ENCODE measurements around the gene NR2C2.
"Not testable (repeated sequence)": the region's sequence is repeated elsewhere in the genome, so short reads cannot be mapped to it uniquely, and the experiment has no call there.

The NR2C2 gene

DNA sequence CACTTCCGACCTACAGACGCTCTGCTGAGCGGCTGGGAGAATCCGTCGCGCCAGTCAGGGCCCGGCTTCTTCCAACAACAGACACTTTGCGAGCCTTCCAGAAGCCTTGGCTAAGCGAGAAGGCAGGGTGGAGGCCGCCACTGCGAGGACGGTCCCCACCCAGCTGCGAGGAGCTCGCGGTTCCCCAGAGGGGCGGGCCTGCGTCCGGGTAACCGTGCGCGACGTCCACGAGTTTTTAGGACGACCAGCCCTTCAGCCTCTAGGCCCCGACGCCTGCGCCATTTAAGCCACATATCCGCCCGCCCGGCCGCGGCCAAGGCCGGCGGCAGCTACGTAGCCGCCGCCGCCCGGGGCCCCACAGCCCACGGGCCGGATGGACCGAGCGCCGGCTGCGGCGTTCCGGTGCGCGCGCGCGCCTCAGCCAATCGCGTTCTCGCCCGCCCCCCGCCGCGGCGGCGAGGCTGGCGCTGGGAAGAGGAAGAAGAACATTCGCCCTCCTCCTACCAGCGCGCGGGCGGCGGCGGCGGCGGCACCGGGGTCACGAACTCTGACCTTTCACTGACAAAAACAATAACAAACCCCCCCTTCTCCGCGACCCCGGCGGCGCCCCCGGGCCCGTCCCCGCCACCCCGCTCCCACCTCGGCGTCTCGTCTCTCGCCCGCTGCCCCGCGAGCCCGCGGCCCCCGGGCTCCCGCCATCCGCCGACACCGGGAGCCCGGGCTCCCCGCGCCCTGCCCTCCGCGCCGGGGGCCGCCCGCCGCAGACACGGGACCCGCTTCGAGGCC is at the start of gene NR2C2:
NR2C2 (plus strand) TSS at position 484 of the 786 bp plus-strand sequence. CDS start 56,332 bp downstream, outside the sequence.
- no peak for FAIRE-seq

DNA sequence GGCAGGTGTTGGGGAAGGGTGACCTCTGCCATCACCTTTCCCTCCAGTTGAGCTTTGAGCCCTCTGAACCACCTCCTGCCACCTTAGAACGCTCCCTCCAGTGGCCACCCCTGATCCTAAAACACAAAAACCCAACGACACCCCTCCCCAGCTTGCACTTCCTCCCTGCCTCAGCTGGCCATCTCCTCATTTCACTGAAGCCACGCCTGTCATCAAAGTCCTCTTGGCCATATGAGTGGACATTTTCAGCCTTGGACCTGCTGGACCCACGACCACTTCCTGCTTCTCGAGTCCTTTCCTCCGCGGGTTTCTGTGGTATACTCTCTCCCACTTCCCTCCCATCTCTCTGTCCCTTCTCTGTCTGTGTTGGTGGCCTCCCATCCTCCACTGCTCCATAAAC is 48.5 kb upstream of the NR2C2 start:
- FAIRE-seq: no peak

DNA sequence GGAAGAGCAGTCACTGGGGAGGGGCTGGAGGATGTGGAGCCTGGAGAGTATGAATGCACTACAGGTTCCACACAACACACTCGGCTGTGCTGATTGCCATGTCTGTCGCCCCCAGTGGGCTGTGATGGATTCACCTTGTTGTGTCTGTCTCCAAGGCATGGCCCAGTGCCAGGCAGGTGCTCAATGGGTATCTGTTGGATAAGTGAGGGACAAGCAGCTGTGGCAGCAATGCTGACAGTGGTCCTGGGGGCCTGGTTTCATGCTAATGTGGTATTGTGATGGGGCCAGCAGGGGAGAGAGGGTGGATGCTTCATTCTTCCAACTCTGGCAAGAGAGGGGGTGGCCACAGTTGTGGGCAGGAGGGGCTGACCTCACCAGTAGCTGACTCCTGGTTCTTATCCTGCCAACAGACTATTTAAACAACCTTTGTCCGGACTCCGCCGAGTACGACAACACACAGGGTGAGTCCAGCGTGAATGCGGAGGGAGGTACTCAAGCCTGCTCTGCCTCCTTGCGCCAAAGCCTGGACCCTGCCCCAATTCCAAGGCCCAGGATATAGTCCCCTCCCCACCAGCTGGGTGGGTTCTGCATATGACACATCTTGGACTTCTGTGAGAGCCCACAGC is 47.3 kb upstream of the NR2C2 start:
- no peak for FAIRE-seq

GRCh38 chr3:14900881-14901873 is 46.2 kb upstream of the NR2C2 start:
- FAIRE-seq: no peak

DNA sequence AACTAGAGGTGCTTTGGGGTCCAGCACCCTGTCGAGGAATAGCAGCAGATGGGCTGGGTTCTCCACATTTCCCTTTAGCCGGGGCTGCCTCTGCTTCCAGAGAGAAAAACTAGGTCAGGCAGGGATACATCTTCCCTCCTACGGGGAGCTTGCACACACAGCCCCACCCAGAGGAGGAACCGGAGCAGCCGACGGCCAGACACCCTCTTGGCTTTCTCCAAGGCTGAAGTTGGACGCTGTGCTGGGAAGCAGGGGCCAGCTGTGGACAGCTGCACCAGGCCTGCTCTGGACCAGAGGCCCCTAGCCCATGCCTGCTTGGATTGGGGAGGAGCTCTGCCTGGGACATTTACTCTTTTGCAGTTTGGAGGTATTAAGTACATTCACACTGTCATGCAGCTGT is 44.7 kb upstream of the NR2C2 start:
- FAIRE-seq: no peak

- FAIRE-seq: not testable (repeated sequence)
Measured at GRCh38 chr3:14903501-14903900, 43.9 kb upstream of the NR2C2 start.

DNA sequence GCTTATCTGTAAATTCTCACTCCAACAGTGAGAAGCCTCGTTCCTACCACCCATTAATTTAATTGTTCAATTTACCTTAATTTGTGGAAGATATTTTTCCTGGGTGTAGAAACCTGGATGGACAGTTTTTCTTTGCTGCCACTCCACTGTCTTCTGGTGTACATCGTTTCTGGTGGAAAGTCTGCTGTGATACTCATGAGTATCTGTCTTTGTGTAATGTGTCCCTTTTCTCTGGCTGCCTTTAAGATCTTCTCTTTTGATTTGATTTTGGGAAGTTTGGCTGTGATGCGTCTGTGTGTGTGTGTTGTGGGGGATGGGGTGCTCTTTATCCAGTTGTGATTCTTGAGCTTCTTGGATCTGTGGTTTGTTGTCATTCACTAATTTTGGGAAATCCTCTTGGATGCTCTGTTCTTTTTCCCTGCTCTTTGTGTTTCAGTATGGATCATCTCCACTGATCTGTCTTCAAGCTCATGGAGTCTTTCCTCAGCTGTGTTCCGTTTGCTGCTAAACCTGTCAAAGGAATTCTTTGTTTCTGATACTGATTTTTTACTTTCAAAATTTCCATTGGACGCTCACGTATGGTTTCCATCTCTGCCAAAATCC is 42.2 kb upstream of the NR2C2 start:
- no peak for FAIRE-seq

- FAIRE-seq: no peak
Measured at GRCh38 chr3:14906355-14906971, 40.9 kb upstream of the NR2C2 start.

DNA sequence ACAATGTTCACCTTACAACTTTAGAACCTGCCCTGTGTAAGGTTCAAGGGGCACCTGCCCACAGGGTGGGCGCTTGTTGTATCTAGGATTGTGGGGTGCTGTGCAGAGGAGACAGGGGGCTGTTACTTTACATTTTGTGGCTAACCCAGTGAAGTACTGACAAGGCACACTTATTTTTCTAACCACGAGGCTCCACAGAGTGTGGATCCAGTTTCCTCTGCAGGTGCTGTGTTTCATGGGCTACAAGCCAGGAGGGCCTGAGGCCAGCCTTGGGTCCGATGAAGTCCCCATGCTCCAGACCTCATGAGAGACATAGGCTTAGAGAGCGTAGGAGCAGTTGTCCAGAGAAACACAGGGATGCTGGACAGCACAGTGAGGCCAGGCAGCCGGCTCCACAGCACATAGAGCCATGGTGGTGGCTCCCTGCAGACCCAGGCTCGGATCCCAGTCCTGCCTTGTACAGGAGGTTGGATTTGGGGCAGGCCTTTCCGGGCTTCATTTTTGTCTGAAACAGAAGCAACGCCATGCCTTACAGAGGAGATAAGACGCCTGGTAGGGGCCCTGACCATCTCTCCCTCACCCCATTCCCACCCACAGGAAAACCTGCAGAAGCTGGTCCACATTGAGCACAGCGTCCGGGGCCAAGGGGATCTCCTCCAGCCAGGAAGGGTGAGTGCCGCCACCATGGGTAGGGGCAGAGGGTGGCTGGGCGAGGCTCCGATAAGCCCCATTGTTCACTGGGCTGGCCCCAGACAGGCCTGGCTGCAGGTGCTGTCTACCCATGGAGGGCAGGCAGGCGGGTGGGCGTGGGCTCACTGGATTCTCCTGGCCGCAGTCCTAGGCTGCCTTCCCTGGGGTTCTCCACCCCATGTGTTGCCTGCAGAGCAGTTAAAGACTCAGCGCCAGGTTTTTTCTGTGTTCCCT is 40.1 kb upstream of the NR2C2 start:
- no peak for FAIRE-seq

GRCh38 chr3:14909250-14909649 is 38.1 kb upstream of the NR2C2 start:
- no peak for FAIRE-seq

- FAIRE-seq: no peak
Measured at GRCh38 chr3:14911651-14912050, 35.7 kb upstream of the NR2C2 start.

- no peak for FAIRE-seq
Measured at GRCh38 chr3:14913071-14913925, 34.1 kb upstream of the NR2C2 start.

DNA sequence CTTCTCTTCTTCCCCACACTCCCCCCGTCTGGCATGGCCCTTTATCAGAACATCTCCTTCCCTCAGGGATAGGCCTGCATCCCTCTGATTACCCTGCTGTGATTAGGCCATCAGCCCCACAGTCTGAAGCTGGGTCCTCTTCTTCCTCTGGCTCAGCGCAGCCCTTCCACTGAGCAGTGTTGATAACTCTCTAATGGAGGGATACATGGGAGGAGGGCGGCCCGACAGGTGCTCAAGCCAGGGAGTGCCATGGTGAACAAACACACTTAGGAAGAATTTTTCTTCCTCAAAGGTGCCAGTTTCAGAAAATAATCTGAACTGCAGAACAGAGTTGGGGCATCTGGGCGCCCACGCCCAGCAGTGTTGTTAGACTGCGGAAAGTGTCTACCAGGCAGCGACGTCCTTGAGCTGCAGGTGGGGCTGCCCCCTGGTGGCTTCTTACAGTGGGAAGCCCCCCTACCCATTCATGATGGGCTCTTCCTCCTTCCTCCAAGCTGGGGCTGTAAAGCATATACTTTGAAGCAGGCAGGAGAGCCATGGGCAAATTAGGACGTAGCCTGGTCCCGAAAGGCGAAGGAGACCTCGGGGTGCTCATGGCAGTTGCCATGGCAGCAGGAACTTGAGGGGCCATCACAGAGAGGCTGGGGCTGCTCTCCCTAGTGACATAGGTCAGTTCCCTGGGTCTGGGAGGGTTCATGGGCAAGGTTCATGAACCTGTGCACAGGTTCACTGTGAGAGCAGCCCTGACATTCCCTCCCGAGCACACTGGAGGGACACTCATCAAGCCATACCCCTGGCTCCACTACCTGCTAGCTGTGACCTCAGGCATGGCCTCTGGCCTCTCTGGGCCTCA is 33.2 kb upstream of the NR2C2 start:
- no peak for FAIRE-seq

GRCh38 chr3:14914779-14915117 is 32.6 kb upstream of the NR2C2 start:
- no peak for FAIRE-seq

DNA sequence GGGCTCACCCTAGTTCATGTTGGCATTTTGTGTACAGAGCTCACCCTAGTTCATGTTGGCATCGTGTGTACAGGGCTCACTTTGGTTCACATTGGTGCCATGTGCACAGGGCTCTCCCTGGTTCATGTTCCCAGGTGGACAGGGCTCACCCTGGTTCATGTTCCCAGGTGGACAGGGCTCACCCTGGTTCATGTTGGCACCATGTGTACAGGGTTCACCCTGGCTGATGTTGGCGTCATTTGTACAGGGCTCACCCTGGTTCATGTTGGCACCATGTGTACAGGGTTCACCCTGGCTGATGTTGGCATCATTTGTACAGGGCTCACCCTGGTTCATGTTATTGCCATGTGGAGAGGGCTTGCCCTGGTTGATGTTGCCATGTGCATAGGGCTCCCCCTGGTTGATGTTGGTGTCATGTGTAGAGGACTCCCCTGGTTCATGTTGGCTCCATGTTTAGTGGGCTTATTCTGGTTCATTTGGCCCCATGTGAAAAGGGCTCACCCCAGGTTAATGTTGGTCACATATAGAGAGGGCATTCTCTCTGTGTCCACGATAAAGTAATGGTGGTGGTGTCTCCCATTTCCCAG is 31.7 kb upstream of the NR2C2 start:
- FAIRE-seq: no peak

GRCh38 chr3:14918356-14918860 is 29.0 kb upstream of the NR2C2 start:
- FAIRE-seq: no peak

- FAIRE-seq: no peak
Measured at GRCh38 chr3:14920536-14920935, 26.8 kb upstream of the NR2C2 start.

GRCh38 chr3:14921034-14921616 is 26.3 kb upstream of the NR2C2 start:
- FAIRE-seq: no peak
